ENCODE measurements around the gene C3orf62. TPM values are rescaled to one million over a fixed set of nuclear protein-coding genes. Genes with fewer than 3 reads are reported as not detected.

C3orf62 gene
- total and polyA plus RNA-seq, 2 of the 4 experiments (the other 2 are of a cell fraction) = 0.90 to 3.1 TPM

DNA sequence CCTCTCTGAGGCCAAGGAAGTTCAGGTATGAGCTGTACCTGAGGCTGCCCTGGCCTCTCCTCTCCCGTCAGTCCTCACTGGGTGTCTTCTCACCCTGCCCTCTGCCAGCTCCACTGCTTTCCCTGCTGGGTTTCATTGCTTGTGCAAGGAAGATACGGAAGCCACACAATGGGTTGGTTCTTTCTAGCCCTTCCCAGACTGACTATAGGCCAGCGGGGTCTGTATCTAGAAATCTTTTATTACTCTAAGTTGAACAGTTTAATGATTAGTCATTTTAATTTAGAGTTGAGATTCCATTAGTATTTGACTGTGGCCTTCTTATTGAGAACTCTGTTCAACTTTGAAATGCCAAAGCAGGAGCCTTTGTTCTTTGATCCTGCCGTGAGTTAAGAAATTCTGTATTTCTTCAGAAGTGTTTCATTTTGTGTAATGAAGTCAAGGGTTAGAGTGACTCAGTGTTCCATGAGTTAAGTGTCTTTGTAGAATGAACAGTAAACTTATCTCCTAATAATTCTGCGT is 16.2 kb downstream of the C3orf62 start:
- no peak overlapping the region for H2BK15ac ChIP-seq (ENCODE audit: low read depth, low read length)
- intact Hi-C loops (cut with micrococcal nuclease) (no loop called here), dilution Hi-C loops (cut with HindIII; ENCODE audit: low sequenced_read_pairs, unreplicated experiment) (no loop called here), in situ Hi-C loops (cut with MboI; ENCODE audit: low sequenced_read_pairs) (no loop called here)
- no peak overlapping the region for H4K5ac ChIP-seq (ENCODE audit: low read depth, low read length)
- no peak overlapping the region for H2BK5ac ChIP-seq (ENCODE audit: low read depth, low read length, poor library complexity, severe bottlenecking)
- H3K36me3 ChIP-seq (ENCODE audit: control insufficient read depth, insufficient read depth, low read length) = no peaks in the 10 kb centered on the region
- no peak overlapping the region for H4K8ac ChIP-seq (ENCODE audit: low read depth in 2 of 2, low read length in 2 of 2)
- ChIA-PET CTCF (no interaction called here), POLR2A (ENCODE audit: unreplicated experiment) (no interaction called here)
- H3K4ac ChIP-seq (ENCODE audit: low read depth, low read length) = no peak overlapping the region
- no peaks in the 10 kb centered on the region for H3K79me1 ChIP-seq (ENCODE audit: low read depth in 1 of 2, low read length in 2 of 2)
- H3K9me1 ChIP-seq (ENCODE audit: insufficient read depth, low read length) = no peaks in the 10 kb centered on the region
- H3K9ac ChIP-seq (ENCODE audit: low read depth, low read length) = no peak overlapping the region
- no peak overlapping the region for H2AFZ ChIP-seq (replicated peaks; ENCODE audit: low read length, poor library complexity)
- no peak overlapping the region for H2BK120ac ChIP-seq (ENCODE audit: low read depth, low read length)
- H3K4me2 ChIP-seq (ENCODE audit: low read depth, low read length) = no peak overlapping the region
- H3K14ac ChIP-seq (replicated peaks; ENCODE audit: low read depth, low read length) = no peak overlapping the region
- DNase-seq = no peak
- no peak overlapping the region for H2AK9ac ChIP-seq (replicated peaks; ENCODE audit: low read depth, low read length, poor library complexity)
- no peaks in the 10 kb centered on the region for H4K20me1 ChIP-seq (ENCODE audit: insufficient read depth, low read length)
- H3K18ac ChIP-seq (ENCODE audit: low read depth, low read length) = no peak overlapping the region
- no peak for ATAC-seq (ENCODE audit: low read depth)
- H2AK5ac ChIP-seq (ENCODE audit: low read depth, low read length) = no peak overlapping the region
- H3K27me3 ChIP-seq (ENCODE audit: control insufficient read depth, insufficient read depth, low read length) = no peaks in the 10 kb centered on the region
- H3K9me3 ChIP-seq (ENCODE audit: control insufficient read depth, insufficient read depth, low read length) = no peaks in the 10 kb centered on the region
- no peaks in the 10 kb centered on the region; the same call in 1 of the 2 replicates for H3K4me1 ChIP-seq (ENCODE audit: control insufficient read depth, insufficient read depth, low read length)
- no peak overlapping the region for H3K4me3 ChIP-seq (ENCODE audit: insufficient read depth, low read depth, low read length)
- no peak overlapping the region for H3K27ac ChIP-seq (ENCODE audit: insufficient read depth, low read length)
- no CpG with 5 or more reads among the region's 5 CpGs for WGBS, 2 experiments (ENCODE audit: extremely low coverage in 2 of 2, insufficient read length in 1 of 2)
- BruUV-seq (replicated peaks) = no TSS peak
- no peak for TF ChIP-seq ELK1 (IDR thresholded peaks at IDR 0.05; ENCODE audit: borderline replicate concordance, low read depth, low read length)
- H2BK20ac ChIP-seq (ENCODE audit: low read depth, low read length) = no peak overlapping the region
- no peak overlapping the region for H3K56ac ChIP-seq (ENCODE audit: extremely low read depth, insufficient read depth, low read length)
- H3K23ac ChIP-seq (ENCODE audit: low read depth, low read length) = no peak overlapping the region
- no peak overlapping the region for H4K91ac ChIP-seq (ENCODE audit: insufficient read depth, low read depth, low read length)
